ENCODE measurements around the gene STX17.

Gene STX17

GRCh38 chr9:99878651-99879050 lies 27.8 kb upstream of the STX17 start:
- Histone ChIP-seq H4K20me1 (ENCODE audit: low read depth, low read length) (no peaks in the 10 kb centered on the region), H3K9me3 (ENCODE audit: insufficient read depth, low read length) (no peaks in the 10 kb centered on the region), H3K79me2 (ENCODE audit: insufficient read depth, low read length) (no peaks in the 10 kb centered on the region), H3K27me3 (ENCODE audit: low read length) (no peaks in the 10 kb centered on the region), H3K9ac (ENCODE audit: low read length) (no peak overlapping the region), H2AFZ (ENCODE audit: low read depth, low read length, severe bottlenecking) (no peak overlapping the region), H3K4me3 (ENCODE audit: insufficient read depth, low read length, poor library complexity, severe bottlenecking) (no peak overlapping the region), H3K4me2 (ENCODE audit: low read depth, low read length, poor library complexity, severe bottlenecking) (no peak overlapping the region), H3F3A (ENCODE audit: insufficient read depth) (no peaks in the 10 kb centered on the region), H3K9me2 (replicated peaks; ENCODE audit: insufficient read depth, low read length) (no peaks in the 10 kb centered on the region), H3K36me3 (ENCODE audit: low read length) (no peaks in the 10 kb centered on the region), H3K27ac (ENCODE audit: low read depth, low read length) (no peak overlapping the region)
- no peak for TF ChIP-seq EZH2phosphoT487 (conservative IDR thresholded peaks at IDR 0.05; ENCODE audit: low read length)
- TF ChIP-seq, protein P1, sequence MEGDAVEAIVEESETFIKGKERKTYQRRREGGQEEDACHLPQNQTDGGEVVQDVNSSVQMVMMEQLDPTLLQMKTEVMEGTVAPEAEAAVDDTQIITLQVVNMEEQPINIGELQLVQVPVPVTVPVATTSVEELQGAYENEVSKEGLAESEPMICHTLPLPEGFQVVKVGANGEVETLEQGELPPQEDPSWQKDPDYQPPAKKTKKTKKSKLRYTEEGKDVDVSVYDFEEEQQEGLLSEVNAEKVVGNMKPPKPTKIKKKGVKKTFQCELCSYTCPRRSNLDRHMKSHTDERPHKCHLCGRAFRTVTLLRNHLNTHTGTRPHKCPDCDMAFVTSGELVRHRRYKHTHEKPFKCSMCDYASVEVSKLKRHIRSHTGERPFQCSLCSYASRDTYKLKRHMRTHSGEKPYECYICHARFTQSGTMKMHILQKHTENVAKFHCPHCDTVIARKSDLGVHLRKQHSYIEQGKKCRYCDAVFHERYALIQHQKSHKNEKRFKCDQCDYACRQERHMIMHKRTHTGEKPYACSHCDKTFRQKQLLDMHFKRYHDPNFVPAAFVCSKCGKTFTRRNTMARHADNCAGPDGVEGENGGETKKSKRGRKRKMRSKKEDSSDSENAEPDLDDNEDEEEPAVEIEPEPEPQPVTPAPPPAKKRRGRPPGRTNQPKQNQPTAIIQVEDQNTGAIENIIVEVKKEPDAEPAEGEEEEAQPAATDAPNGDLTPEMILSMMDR (IDR thresholded peaks at IDR 0.05; ENCODE audit: insufficient read depth, low read length, poor library complexity, severe bottlenecking), result no peak

GRCh38 chr9:99881769-99882168 lies 24.7 kb upstream of the STX17 start:
- no peak overlapping the region for H3K9ac ChIP-seq (ENCODE audit: low read length)
- H3K27ac ChIP-seq (ENCODE audit: low read depth, low read length), result no peak overlapping the region
- H3K36me3 ChIP-seq (ENCODE audit: low read length), result no peaks in the 10 kb centered on the region
- no peak overlapping the region for H3K4me3 ChIP-seq (ENCODE audit: insufficient read depth, low read length, poor library complexity, severe bottlenecking)
- H4K20me1 ChIP-seq (ENCODE audit: low read depth, low read length), result no peaks in the 10 kb centered on the region
- H3K9me2 ChIP-seq (replicated peaks; ENCODE audit: insufficient read depth, low read length), result no peaks in the 10 kb centered on the region
- H3F3A ChIP-seq (ENCODE audit: insufficient read depth), result no peaks in the 10 kb centered on the region
- TF ChIP-seq, protein P1 (IDR thresholded peaks at IDR 0.05; ENCODE audit: insufficient read depth, low read length, poor library complexity, severe bottlenecking), result no peak
- no peak for TF ChIP-seq EZH2phosphoT487 (conservative IDR thresholded peaks at IDR 0.05; ENCODE audit: low read length)
- H3K9me3 ChIP-seq (ENCODE audit: insufficient read depth, low read length), result no peaks in the 10 kb centered on the region
- no peak overlapping the region for H2AFZ ChIP-seq (ENCODE audit: low read depth, low read length, severe bottlenecking)
- H3K4me2 ChIP-seq (ENCODE audit: low read depth, low read length, poor library complexity, severe bottlenecking), result no peak overlapping the region
- H3K27me3 ChIP-seq (ENCODE audit: low read length), result no peaks in the 10 kb centered on the region
- H3K79me2 ChIP-seq (ENCODE audit: insufficient read depth, low read length), result no peaks in the 10 kb centered on the region

- no peak overlapping the region for H3K4me2 ChIP-seq (ENCODE audit: low read depth, low read length, poor library complexity, severe bottlenecking)
- H3K27ac ChIP-seq (ENCODE audit: low read depth, low read length), result no peak overlapping the region
These were observed 20.7 kb upstream of the STX17 start for GRCh38 chr9:99885747-99886146.

More at GRCh38 chr9:99885747-99886146, 20.7 kb upstream of the STX17 start:
- no peak overlapping the region for H3K4me3 ChIP-seq (ENCODE audit: insufficient read depth, low read length, poor library complexity, severe bottlenecking)
- H3K9me3 ChIP-seq (ENCODE audit: insufficient read depth, low read length), result no peaks in the 10 kb centered on the region
- H3K79me2 ChIP-seq (ENCODE audit: insufficient read depth, low read length), result no peaks in the 10 kb centered on the region
- H3K27me3 ChIP-seq (ENCODE audit: low read length), result no peaks in the 10 kb centered on the region
- H3K9me2 ChIP-seq (replicated peaks; ENCODE audit: insufficient read depth, low read length), result no peaks in the 10 kb centered on the region
- H3K36me3 ChIP-seq (ENCODE audit: low read length), result no peaks in the 10 kb centered on the region
- H4K20me1 ChIP-seq (ENCODE audit: low read depth, low read length), result no peaks in the 10 kb centered on the region
- no peak overlapping the region for H3K9ac ChIP-seq (ENCODE audit: low read length)
- no peak overlapping the region for H2AFZ ChIP-seq (ENCODE audit: low read depth, low read length, severe bottlenecking)
- TF ChIP-seq EZH2phosphoT487 (conservative IDR thresholded peaks at IDR 0.05; ENCODE audit: low read length), result no peak
- TF ChIP-seq, protein P1 (IDR thresholded peaks at IDR 0.05; ENCODE audit: insufficient read depth, low read length, poor library complexity, severe bottlenecking), result no peak
- H3F3A ChIP-seq (ENCODE audit: insufficient read depth), result no peaks in the 10 kb centered on the region
